ENCODE measurements around the gene ASTN1.

Gene ASTN1

DNA sequence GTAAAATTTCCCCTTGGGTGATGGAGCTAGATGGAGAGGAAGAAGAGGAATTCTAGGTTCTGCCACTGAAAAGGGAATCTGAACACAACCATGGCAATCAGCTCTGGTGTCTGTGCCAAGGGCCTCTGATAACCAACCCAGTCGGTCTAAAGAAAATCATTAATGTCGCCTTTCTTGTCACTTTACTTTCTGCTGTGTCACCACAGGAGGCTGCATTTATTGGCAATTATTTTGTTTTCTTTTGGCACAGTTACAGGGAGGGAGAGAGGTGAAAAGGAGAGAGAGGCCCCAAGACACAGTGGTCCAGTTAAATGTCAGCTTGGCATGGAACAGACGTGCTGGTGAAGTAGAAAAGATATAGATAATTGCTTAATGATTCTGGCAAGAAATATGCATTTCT is 287.0 kb downstream of the ASTN1 start:
- peaks cover 3% of the 10 kb centered on the region; the same call in 1 of the 2 replicates for H3K4me1 ChIP-seq (ENCODE audit: control insufficient read depth, insufficient read depth, low read length)
- H3K27me3 ChIP-seq (ENCODE audit: control insufficient read depth, insufficient read depth, low read length) = no peaks in the 10 kb centered on the region
- no peak overlapping the region for H3K9ac ChIP-seq (ENCODE audit: low read length)
- no peak overlapping the region for H3K27ac ChIP-seq (ENCODE audit: low read depth, low read length)
- no peaks in the 10 kb centered on the region for H3K9me3 ChIP-seq (ENCODE audit: control insufficient read depth, insufficient read depth, low read depth, low read length)
- no peaks in the 10 kb centered on the region for H3K36me3 ChIP-seq (ENCODE audit: control insufficient read depth, insufficient read depth, low read length)
- no peak overlapping the region for H3K4me3 ChIP-seq (ENCODE audit: low read depth, low read length)

DNA sequence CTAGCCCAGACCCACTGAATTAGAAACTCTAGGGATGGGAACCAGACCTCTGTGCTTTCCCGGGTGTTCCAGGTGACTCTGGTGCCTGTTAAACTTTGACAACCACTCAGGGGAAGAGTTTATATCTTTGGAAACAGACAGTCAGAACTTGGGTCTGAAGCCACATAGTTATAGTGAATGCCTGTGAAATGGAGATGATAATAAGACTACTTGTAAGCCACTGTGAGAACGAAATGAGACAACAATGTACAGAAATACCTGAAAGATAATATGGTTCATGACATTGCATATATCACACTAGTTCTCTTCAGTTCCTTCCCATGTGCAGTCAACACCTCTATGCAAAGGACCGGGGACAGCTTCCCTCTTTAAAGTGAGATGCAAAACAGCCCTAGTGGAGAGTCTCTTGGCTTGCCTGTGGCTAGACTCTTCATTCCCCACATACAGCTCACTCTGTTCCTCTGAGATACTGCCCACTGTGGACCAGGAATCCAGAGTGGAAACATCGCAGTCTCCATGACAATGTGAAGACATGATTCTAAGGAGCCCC is 287.5 kb downstream of the ASTN1 start:
- Histone ChIP-seq H3K9ac (ENCODE audit: low read length) (no peak overlapping the region), H3K36me3 (ENCODE audit: control insufficient read depth, insufficient read depth, low read length) (no peaks in the 10 kb centered on the region), H3K27me3 (ENCODE audit: control insufficient read depth, insufficient read depth, low read length) (no peaks in the 10 kb centered on the region), H3K27ac (ENCODE audit: low read depth, low read length) (no peak overlapping the region), H3K9me3 (ENCODE audit: control insufficient read depth, insufficient read depth, low read depth, low read length) (no peaks in the 10 kb centered on the region), H3K4me1 (ENCODE audit: control insufficient read depth, insufficient read depth, low read length) (peaks cover 3% of the 10 kb centered on the region; the same call in 1 of the 2 replicates), H3K4me3 (ENCODE audit: low read depth, low read length) (no peak overlapping the region)

GRCh38 chr1:176869577-176869976 is 294.9 kb downstream of the ASTN1 start:
- Histone ChIP-seq H3K36me3 (ENCODE audit: control insufficient read depth, insufficient read depth, low read length) (no peaks in the 10 kb centered on the region), H3K9ac (ENCODE audit: low read length) (no peak overlapping the region)

GRCh38 chr1:176866011-176866714 is 298.3 kb downstream of the ASTN1 start:
- no peak overlapping the region for H3K9ac ChIP-seq (ENCODE audit: low read length)
- H3K4me3 ChIP-seq (ENCODE audit: low read depth, low read length) = no peak overlapping the region
- H3K27me3 ChIP-seq (ENCODE audit: control insufficient read depth, insufficient read depth, low read length) = no peaks in the 10 kb centered on the region
- no peaks in the 10 kb centered on the region for H3K9me3 ChIP-seq (ENCODE audit: control insufficient read depth, insufficient read depth, low read depth, low read length)
- no peaks in the 10 kb centered on the region for H3K36me3 ChIP-seq (ENCODE audit: control insufficient read depth, insufficient read depth, low read length)
- H3K4me1 ChIP-seq (ENCODE audit: control insufficient read depth, insufficient read depth, low read length) = no peaks in the 10 kb centered on the region
- no peak overlapping the region for H3K27ac ChIP-seq (ENCODE audit: low read depth, low read length)

More at GRCh38 chr1:176869577-176869976, 294.9 kb downstream of the ASTN1 start:
- H3K4me1 ChIP-seq (ENCODE audit: control insufficient read depth, insufficient read depth, low read length) = no peaks in the 10 kb centered on the region
- no peak overlapping the region for H3K4me3 ChIP-seq (ENCODE audit: low read depth, low read length)
- no peak overlapping the region for H3K27ac ChIP-seq (ENCODE audit: low read depth, low read length)
- H3K9me3 ChIP-seq (ENCODE audit: control insufficient read depth, insufficient read depth, low read depth, low read length) = no peaks in the 10 kb centered on the region
- H3K27me3 ChIP-seq (ENCODE audit: control insufficient read depth, insufficient read depth, low read length) = no peaks in the 10 kb centered on the region

- Histone ChIP-seq H3K27ac (ENCODE audit: low read depth, low read length) (no peak overlapping the region), H3K4me1 (ENCODE audit: control insufficient read depth, insufficient read depth, low read length) (no peaks in the 10 kb centered on the region), H3K36me3 (ENCODE audit: control insufficient read depth, insufficient read depth, low read length) (no peaks in the 10 kb centered on the region)
Measured at GRCh38 chr1:176864211-176864610, 300.3 kb downstream of the ASTN1 start.

GRCh38 chr1:176863613-176864012 is 300.9 kb downstream of the ASTN1 start:
- Histone ChIP-seq H3K9ac (ENCODE audit: low read length) (no peak overlapping the region), H3K9me3 (ENCODE audit: control insufficient read depth, insufficient read depth, low read depth, low read length) (no peaks in the 10 kb centered on the region), H3K4me3 (ENCODE audit: low read depth, low read length) (no peak overlapping the region), H3K4me1 (ENCODE audit: control insufficient read depth, insufficient read depth, low read length) (no peaks in the 10 kb centered on the region), H3K36me3 (ENCODE audit: control insufficient read depth, insufficient read depth, low read length) (no peaks in the 10 kb centered on the region), H3K27ac (ENCODE audit: low read depth, low read length) (no peak overlapping the region), H3K27me3 (ENCODE audit: control insufficient read depth, insufficient read depth, low read length) (no peaks in the 10 kb centered on the region)

More at GRCh38 chr1:176864211-176864610, 300.3 kb downstream of the ASTN1 start:
- H3K27me3 ChIP-seq (ENCODE audit: control insufficient read depth, insufficient read depth, low read length) = no peaks in the 10 kb centered on the region
- H3K4me3 ChIP-seq (ENCODE audit: low read depth, low read length) = no peak overlapping the region
- H3K9ac ChIP-seq (ENCODE audit: low read length) = no peak overlapping the region
- no peaks in the 10 kb centered on the region for H3K9me3 ChIP-seq (ENCODE audit: control insufficient read depth, insufficient read depth, low read depth, low read length)

DNA sequence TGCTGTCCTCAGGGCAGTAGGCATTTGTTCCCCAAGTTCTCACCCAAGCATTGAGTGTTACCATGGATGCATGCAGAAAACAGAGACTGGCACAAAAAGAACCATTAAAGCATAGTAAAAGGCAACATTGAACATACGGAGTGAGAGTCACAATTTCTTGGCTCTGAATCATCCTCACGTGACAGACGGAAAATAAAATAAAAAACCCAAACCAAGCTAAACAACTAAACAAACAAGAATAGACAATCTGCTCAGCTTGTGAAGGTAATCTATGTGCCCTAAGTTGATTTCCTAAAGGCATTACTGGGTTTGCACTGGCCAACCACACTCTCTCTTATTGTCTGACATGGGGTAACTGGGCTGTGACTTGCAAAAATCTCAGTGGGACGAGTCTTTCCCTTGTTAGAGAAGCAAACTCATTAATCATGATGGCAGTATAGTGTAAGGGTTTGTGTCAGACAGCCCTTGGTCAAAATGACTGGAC is 306.0 kb downstream of the ASTN1 start:
- Histone ChIP-seq H3K9me3 (ENCODE audit: control insufficient read depth, insufficient read depth, low read depth, low read length) (no peaks in the 10 kb centered on the region), H3K27ac (ENCODE audit: low read depth, low read length) (no peak overlapping the region), H3K27me3 (ENCODE audit: control insufficient read depth, insufficient read depth, low read length) (no peaks in the 10 kb centered on the region), H3K36me3 (ENCODE audit: control insufficient read depth, insufficient read depth, low read length) (no peaks in the 10 kb centered on the region), H3K4me3 (ENCODE audit: low read depth, low read length) (no peak overlapping the region), H3K9ac (ENCODE audit: low read length) (no peak overlapping the region), H3K4me1 (ENCODE audit: control insufficient read depth, insufficient read depth, low read length) (no peaks in the 10 kb centered on the region; the same call in 1 of the 2 replicates)

DNA sequence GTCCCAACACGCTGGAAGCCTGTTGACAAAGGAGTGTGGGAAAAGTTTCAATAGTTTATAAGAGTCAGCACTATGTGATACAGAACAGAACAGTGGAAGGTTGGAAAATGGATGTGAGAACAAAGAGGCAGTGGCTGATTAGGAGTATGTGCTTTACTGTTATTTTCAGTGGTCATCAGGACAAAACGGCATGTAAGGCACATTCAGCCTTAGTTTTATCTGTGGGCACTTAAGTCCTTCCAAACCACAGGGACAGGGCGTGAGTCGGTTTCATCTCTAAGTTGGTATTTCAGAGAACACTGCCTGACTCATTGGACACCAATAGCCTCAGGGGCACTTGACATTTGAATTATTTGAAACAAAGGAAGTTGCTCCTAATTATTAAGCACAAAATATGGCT is 306.9 kb downstream of the ASTN1 start:
- Histone ChIP-seq H3K27ac (ENCODE audit: low read depth, low read length) (no peak overlapping the region), H3K4me1 (ENCODE audit: control insufficient read depth, insufficient read depth, low read length) (no peaks in the 10 kb centered on the region; the same call in 1 of the 2 replicates), H3K4me3 (ENCODE audit: low read depth, low read length) (no peak overlapping the region), H3K27me3 (ENCODE audit: control insufficient read depth, insufficient read depth, low read length) (no peaks in the 10 kb centered on the region), H3K36me3 (ENCODE audit: control insufficient read depth, insufficient read depth, low read length) (no peaks in the 10 kb centered on the region), H3K9ac (ENCODE audit: low read length) (no peak overlapping the region), H3K9me3 (ENCODE audit: control insufficient read depth, insufficient read depth, low read depth, low read length) (no peaks in the 10 kb centered on the region)

- Histone ChIP-seq H3K4me3 (ENCODE audit: low read depth, low read length) (no peak overlapping the region), H3K9me3 (ENCODE audit: control insufficient read depth, insufficient read depth, low read depth, low read length) (no peaks in the 10 kb centered on the region), H3K4me1 (ENCODE audit: control insufficient read depth, insufficient read depth, low read length) (no peaks in the 10 kb centered on the region; the same call in 1 of the 2 replicates), H3K9ac (ENCODE audit: low read length) (no peak overlapping the region), H3K27me3 (ENCODE audit: control insufficient read depth, insufficient read depth, low read length) (no peaks in the 10 kb centered on the region), H3K36me3 (ENCODE audit: control insufficient read depth, insufficient read depth, low read length) (no peaks in the 10 kb centered on the region), H3K27ac (ENCODE audit: low read depth, low read length) (no peak overlapping the region)
Measured at GRCh38 chr1:176854758-176855745, 309.5 kb downstream of the ASTN1 start.

GRCh38 chr1:176854121-176854520 is 310.4 kb downstream of the ASTN1 start:
- H3K9me3 ChIP-seq (ENCODE audit: control insufficient read depth, insufficient read depth, low read depth, low read length) = no peaks in the 10 kb centered on the region
- H3K4me1 ChIP-seq (ENCODE audit: control insufficient read depth, insufficient read depth, low read length) = no peaks in the 10 kb centered on the region; the same call in 1 of the 2 replicates
- H3K27ac ChIP-seq (ENCODE audit: low read depth, low read length) = no peak overlapping the region
- H3K9ac ChIP-seq (ENCODE audit: low read length) = no peak overlapping the region
- no peak overlapping the region for H3K4me3 ChIP-seq (ENCODE audit: low read depth, low read length)
- H3K27me3 ChIP-seq (ENCODE audit: control insufficient read depth, insufficient read depth, low read length) = no peaks in the 10 kb centered on the region
- H3K36me3 ChIP-seq (ENCODE audit: control insufficient read depth, insufficient read depth, low read length) = no peaks in the 10 kb centered on the region

All from HUES6 (cell line).